Effector CD8-positive, alpha-beta T cell (primary cell): Measurements from ENCODE around the gene ACTN4.

Experiments
- DNase-seq: peaks from one replicate; lab custom pipeline; 2025; lab: John Stamatoyannopoulos, UW

Gene ACTN4

DNA sequence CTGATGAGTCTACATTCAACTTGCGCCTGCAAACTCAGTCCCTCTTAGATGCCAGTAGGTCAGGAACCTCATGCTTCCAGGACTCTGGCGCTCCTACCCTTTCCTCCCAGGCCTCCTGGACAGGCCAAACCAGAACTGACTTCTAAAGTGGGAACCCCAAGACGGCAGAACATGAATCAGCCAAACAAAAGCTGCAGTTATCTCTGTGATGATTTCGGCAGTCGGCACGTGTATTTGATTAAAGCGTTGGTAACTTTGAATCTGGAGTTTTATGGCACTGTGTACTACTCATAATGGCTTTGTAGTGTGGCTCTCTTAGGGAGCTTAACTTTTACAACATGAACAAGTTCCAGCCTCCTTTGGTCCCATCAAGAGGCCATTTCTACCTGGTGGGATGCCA lies 13.7 kb downstream of the ACTN4 start:
- DNase-seq = no peak

DNA sequence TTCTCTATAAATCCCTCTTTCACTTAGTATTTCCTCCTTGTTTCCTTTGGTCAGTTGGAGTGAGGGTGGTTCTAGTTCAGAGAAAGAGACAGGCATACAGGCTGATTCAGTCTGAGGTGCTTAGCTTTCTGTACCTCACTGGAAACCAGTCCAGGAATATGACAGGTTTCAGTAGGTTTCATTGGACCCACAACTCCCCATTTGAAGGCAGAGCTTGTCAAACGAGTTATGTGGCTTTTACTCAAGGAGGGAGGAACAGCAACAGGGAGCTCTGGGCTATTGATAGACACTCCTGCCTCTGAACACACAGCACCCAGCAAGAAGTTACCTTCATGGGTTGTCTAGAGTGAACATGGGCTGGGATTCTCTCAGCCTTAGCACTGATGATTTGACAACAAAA lies 14.5 kb downstream of the ACTN4 start:
- DNase-seq = no peak

DNA sequence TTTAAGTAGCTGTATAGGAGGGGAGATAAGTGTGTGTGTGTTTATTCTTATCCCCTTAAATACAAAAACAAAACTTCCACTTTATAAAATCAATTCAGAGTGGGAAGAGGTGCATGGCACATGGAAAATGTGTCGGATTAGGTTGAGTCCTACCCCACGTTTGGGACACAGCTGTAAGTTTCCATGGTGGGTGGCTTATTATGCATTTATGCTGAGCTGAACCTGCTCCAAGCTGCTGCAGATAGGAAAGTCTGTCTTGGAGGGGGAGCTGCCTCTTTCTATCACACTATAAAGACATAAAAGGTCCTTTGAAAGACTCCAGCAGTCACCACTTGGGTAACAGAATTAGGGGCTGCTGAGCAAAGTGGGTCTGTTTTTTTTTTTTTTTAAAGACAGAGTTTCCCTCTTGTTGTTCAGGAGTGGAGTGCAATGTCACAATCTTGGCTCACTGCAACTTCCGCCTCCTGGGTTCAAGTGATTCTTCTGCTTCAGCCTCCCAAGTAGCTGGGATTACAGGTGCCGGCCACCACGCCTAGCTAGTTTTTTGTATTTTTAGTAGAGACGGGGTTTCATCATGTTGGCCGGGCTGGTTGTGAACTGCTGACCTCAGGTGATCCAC lies 15.2 kb downstream of the ACTN4 start:
- no peak for DNase-seq

DNA sequence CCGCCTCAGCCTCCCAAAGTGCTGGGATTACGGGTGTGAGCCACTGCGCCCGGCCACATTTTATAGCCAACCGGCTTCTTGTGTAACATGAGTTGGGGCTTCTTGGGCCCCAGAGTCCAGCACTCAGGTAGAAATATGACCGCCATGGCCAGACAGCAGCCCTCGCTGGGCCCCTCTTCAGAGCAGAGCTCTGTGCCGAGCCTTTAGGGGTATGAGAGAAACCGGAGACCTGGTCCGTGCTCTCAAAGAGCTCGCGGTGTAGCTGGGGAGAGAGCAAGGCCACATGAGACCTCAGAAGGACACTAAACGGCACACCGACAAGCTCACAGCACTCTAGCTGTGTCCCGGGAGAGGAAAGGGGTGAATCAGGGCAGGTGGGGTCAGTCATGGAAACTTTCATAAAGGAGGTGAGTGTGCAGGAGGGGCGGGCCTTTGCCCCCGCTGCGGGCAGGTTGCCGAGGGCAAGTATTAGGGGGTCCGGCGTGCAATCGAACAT lies 15.8 kb downstream of the ACTN4 start:
- no peak for DNase-seq

DNA sequence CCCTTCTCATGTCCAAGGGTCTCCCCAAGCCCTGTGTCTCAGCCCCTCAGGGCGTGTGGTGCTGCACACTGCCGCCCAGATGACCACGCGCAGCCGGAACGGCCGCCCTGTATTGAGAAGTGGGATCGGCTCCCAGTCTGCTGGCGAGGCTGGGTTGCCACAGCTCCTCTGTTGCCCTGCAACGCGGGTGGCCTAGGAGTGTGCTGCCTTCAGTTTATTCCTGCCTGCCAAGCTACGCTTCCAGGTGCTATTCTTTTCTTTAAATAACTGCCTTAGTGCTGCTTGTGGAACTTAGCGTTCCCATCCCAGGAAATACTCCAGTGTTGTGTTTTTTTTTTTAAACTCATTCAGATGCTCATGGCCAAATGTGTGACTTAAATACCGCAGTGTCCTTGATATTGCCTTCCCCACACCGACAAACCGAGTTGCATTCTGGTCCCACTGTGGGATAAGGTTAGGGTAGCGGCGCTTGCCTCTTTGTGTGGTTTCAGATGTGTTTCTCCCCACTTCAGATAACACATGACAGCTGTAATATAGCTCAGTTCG lies 16.6 kb downstream of the ACTN4 start:
- no peak for DNase-seq

DNA sequence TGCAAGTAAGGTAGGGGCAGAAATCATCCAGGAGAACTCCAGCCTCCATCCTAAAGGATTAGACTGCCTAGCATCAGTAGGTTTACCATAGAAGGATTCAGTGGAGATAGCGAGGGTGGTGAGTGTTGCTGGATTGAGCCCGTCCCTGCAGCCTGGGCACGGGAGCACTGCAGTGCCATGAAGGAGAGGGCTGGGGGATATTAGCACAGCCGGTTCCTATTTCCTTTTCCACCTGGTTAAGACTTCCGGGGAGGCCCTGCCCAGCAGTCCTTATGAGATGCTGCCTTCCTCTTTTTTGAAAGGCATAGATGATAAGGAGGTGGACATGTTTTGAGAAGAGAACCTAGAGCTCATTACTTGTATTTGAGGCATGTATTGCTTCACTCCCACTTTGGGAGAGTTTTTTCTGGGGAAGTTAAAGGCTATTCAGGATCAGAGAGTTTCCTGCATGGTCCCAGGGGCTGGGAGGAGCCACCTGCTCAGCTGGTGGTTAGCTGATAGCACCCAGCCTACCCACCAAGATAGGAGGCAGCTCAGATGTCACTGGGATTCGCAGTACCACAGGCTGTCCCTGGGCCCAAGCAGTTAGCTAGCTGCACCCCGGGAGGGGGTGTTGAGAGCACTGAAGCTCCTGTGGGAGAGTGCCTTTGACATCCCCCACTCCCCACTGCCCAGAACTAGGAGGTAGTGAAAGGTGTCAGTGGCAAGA lies 17.2 kb downstream of the ACTN4 start:
- no peak for DNase-seq

DNA sequence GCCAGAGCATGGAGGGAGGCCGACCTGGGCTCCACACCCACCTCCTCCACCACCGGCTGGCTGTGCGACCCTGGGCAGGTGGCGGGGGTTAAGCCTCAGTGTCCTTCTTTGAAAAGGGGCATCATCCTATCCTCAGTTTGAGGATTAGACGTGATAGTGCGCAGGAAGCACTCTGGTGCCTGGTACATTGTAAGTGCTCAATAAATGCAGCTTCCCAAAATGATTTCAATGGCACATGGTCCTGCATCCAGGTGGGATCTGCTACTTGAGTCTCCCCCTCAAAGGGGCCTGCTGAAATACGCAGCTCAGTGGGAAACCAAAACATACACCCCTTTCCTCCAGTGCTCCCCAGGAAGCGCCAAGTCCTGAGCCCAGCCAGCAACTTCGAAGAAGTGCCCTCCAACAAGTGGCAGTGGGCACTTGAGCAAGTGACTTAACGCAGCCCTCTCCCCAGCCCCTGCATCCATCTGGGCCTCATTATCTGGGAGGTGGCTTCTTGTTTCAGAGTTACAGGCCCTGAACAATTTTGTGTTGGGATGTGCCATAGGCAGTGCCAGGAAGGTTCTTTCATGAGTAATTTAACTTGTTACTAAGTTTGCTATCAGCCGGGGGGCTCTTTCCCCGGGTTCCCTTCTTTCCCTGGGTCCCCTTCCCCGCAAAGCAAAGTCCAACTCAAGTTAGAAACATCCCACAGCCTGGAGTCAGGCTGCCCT lies 17.9 kb downstream of the ACTN4 start:
- DNase-seq = no peak

DNA sequence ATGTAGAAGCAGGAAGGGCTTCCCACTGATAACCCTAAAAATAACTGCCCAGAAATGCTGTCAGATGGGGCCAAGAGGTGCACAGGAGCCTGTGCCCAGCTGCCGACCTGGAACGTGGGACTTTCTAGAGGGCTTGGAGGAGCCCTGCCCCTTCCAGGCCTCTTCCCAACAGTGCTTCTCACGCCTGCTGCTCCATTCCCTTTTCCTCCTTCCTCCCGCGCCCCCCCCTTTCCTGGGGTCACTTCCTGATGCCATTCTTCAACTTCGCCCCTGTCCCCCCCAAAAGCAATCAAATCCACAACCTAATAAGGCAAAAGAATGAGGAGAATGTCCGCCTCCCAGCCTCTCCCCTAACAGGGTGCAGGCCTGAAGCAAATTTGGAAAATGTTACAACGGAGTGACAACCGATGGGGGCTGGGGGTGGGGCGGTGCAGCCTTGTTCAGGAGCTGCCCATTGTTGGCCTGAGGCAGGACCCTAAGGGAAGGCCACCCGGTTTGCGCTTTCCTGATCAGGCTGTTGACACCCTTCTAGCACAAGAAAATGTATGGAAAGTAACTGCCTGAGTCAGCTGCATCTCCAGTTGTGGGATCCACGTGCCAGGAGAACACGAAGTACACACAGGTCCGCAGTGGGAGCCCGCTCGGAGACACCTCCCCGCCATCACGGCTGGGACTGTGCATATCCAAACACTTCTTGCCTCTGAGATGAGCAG lies 18.7 kb downstream of the ACTN4 start:
- DNase-seq = no peak

DNA sequence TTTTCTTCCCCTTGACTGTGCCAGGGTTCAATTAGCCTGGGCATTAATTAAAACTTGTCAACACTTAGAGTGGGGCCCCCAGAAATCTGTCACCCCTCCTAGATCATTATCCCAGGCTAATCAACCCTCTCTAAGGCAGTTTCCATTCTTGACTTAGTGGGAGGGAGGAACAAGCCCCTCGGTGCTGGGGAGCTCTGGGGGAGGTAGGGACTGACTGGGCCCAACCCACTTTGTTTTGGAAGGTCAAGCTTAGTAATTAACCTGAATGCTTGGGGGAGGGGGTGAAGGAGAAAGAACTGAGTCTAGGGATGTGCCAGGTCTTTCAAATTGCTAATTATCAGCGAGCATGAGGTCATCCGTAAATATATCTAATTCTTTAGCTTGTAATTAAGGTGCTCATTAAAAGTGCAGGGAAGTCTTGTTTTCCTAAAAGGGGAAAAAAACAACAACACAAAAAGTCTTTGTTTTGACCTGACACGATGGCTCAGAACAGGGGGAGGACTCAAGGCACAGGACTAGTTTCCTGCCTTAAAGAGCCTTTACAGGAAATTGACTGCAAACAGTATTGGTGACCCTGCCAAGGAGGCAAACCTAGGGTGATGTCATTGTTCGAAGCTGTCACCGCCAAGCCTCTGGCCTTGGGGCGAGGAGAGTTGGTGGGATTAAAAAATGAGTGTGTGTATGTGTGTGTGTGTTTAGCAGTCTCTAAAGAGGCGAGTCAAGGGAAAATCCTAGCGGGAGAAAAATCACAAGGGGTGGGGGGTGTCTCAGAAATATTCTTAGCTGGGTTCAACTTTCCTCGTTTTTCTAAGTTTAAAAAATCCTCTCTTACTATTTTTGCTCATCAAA lies 19.4 kb downstream of the ACTN4 start:
- DNase-seq = no peak

DNA sequence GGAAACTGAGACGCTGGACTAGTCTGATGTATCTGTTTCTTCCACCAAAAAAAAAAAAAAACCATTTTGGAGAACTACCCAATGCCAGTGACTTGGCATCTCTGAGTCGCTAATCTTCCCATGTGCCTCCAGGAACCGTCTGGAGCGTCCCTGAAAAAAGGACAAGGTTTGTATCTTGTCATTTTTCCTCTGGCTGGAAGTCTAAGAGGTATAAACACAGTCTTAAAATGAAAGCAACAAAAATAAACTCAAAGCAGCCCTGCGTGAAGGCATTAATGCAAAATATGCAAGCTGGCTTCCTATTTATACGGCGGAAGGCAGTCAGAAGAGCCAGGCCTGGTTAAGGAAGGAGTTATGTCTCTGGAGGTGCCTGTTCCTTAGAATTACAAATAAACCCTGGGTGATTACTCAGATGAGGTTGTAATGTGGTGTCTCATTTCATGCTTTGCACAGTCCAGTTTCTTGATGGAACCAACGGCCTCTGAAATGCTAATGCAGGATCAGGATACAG lies 20.3 kb downstream of the ACTN4 start:
- no peak for DNase-seq

DNA sequence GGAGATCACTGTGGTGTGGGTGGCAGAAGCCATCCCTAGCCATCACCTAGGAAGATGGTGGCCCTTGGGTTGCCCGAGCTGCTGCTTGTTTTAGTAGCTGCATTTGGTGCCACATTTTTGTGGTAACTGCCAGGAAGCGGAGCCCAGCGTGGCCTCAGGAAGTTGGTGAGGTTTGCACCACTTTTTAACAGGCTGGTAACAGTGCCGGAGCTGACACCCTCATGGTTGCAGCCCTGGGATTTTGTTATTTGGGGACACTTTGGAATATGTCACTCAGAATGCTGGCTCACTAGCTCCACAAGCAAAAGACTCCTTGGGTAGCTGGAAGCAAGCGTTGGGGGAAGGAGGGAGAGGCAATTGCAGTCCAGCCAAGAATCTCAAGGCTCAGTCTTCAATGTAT lies 22.1 kb downstream of the ACTN4 start:
- no peak for DNase-seq

DNA sequence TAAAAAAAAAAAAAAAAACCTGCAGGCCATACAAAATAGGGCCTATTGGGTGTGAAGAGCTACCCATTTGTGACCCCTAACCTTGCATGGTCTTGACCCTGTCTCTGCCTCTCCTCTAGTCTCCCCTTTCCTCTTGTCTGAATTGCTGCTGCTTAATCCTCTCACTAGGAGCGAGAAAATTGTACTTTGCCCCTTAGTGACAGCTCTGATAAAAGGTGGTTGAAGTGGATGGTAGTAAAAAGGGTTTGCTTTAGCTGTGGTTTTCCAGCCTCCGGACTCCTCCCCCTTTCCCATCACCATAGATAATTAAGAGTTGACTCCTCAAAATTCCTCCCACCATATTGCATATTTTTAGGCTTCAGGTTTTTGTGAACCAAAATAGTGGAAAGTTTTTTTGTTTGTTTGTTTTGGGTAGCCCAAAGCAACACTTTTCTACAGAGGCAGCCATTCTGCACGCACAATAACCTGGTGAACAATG lies 23.5 kb downstream of the ACTN4 start:
- no peak for DNase-seq

DNA sequence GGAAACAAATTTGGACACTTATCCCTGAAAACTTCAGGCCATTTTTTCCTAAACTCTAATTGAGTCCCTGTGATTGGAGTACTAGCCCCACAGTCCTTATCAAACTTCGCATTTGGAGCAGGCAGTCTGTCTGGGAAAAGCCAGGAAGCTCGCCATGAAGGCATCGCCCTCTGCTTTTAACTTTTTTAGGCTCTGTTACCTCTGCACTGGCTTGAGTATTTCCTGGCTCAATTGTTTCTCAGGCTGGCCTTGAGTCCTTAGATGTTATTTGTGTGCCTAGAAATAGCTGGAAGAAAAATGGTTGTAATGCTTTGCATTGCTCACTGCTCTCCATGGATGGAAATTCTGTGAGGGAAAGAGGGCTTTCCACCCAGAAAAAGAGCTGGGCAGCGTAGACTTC lies 24.2 kb downstream of the ACTN4 start:
- DNase-seq = no peak

DNA sequence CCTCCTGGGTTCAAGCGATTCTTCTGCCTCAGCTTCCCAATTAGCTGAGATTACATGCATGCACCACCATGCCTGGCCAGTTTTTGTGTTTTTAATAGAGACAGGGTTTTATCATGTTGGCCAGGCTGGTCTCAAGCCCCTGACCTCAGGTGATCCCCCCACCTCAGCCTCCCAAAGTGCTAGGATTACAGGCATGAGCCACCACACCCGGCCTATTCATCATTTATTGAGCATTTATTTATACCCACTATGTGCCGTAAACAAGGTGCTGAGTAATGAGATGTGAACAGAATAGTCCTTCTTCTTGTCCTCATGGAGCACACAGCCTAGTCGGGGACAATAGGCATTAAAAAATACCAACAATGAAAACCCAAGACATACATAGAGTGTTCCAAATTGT lies 25.6 kb downstream of the ACTN4 start:
- no peak for DNase-seq

DNA sequence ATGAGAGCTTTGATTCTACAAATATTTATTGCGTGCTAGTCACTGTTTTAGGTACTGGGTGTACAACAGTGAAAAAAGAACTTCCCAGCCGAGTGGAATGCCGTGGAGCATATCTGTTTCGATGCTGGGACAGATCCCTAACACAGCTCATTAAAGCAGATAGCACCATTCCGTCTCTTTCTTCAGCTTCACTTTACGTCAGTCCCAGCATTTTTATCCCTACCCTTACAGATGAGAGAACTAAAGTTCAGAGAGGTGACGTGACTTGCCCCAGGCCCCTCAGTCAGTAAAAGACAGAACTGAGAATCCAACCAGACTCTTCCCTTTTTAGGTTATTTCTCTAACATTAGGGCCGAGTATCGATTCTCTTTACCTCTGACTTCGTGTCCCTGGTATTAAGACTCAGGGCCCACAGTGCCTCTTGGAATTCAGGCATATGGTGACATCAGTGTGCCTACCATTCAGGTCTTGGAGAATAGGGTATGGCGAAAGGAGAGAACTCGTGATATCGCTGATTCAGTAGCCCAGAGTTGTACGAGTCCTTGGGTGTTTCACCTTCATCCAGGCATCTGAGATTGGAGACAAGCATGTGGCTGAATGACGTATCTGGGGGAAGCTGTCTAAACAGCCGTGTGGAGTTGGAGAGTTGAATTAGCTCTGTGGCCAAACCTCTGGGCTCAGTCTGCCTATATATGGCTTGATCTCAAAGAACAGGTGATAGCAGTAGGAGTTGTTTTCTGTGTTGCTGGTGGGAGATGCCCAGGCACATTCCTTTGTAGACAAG lies 27.1 kb downstream of the ACTN4 start:
- DNase-seq = no peak

DNA sequence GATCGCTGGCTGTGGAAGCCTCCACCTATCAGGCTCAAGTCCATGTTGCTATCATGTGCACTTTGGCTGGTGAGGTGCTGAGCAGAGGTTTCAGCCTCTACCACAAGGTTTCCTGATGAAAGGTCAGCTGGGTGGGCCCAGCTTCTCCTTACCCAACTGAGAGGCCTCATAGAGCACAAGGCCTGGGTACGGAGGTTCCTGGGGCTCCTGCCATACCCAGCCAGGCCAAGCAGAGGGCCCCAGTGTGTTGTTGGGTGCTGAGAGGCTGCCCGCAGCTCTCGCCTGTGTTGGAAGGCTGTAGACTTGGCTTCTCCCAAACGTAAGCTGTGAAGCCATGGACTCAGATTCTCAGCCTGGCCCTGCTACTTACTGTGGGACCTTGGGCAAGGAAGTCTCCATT lies 28.2 kb downstream of the ACTN4 start:
- DNase-seq = no peak

DNA sequence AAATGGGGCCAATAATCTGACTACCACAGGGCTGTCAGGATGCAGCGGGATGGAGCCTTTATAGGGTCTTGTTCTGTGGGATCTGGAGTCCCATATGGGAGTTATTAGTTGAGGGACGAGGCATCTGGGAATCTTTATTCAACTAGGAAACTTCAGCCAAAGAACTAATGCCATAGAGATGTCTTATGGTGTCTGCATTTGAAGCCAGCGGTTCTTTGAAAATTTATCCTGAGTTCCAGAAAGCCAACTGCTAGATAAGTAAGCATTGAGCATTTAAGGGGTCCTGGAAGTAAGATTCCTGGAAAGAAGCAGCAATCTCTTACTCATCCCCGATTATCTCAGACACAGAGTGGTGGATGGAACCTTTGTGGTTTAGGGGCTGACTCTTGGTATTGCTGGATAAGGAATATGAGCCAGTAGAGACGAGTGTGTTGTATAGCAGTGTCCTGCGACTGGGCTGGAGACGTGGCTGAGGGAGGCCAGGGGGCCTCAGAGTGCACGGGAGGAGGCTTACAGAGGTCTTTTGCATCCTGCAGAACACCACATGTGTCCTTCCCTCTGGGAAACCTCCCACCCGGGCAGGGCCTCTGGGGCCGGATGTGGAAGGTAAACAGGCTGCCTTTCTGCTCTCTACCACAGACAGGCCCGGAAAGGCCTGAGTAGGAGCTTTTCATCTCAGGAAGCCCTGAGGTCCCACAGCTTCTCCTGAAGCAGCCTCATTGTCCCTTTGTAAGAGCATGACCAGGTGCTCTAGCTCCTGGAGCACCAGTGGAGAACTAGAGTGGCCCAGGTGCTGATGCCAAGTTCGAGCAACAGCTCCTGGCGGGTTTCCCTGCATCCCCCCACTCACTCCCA lies 28.8 kb downstream of the ACTN4 start:
- DNase-seq = no peak

DNA sequence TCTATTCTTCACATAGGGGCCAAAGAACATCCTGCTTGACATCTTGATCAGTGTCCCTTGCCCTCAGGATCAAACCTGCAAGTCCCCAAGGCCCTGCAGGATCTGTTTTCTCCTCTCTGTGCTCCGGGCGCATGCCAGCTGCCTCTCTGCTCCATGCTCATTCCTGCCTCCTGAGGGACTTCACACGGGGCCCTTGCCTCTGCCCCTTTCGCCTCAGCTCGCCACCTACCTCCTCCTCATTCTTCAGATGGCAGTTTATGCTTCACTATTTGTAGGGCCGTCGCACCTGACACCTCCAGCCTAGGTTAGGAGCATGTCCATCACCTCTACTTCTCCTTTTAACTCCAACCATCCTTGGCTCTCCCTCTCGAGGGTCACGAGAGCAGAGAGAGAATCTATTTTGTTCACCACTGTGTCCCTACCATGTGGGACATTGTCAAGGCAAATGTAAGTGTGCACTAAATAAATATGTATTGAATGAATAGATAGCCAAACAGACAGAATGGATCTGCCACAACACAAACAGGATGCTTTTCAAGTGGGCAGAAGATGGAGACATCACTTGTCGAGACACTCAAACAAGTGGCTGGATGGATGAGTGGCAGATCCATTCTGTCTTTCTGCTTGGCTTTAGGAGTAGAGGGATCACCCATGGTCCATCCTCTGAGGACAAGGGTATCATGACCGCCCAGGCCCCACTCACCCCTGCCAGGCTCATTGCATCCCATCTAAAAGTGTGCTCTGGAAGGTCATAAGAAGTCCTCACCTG lies 29.6 kb downstream of the ACTN4 start:
- no peak for DNase-seq
